ENCODE data around the gene SEL1L3.
"Not testable (repeated sequence)": the region's sequence is repeated elsewhere in the genome, so short reads cannot be mapped to it uniquely, and the experiment has no call there.

SEL1L3 gene
- total RNA-seq: 125 to 154 reads per million in 2 experiments

DNA sequence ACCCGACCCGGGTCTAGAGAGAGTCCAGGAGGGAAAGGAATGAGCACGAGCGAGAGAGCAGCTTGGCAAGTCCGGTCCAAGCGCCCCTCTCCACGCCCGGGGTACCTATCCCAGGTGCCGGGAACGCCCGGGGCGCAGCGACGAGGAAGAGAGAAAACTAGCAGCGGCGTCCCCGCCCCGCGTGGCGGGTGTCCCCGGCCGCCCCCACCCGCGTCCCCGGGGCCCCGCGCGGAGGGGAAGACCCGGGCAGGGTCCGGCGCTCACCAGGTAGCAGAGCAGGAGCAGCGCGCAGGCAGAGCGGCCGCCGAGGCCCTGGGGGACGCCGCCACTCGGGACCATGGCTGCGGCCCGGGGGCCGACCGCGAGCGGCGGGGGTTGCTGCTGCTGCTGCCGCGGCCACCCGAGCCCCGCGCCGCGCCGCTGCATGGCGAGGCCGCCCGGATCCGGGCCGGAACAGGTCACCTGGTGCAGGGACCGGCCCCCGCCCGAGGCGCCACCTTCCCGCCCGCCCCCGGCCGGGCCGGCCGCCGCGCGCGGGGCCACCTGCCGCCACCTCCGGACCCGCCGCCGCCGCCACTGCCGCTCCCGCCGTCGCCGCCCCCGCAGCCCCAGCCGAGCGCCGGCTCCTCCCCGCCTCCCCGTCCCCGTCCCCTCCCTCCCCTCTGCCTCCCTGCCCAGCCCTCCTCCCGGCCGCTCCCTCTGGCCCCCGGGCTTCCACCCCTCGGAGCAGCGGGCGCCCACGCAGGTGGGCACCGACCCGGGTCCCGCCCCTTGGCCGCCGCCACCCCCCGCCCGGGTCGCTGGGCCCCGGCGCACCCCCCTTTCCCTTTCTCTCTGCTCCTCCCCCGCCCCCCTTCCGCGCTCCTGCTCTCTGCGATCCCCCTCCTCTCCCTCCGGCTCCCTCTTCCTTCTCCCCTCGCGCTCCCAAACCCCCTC lies at the start of gene SEL1L3:
SEL1L3 (minus strand) TSS at position 578 of the 936 bp plus-strand sequence; CDS start at position 426, 152 bp downstream.
- DNase-seq (ENCODE audit: low read depth): peak; percentile 36

DNA sequence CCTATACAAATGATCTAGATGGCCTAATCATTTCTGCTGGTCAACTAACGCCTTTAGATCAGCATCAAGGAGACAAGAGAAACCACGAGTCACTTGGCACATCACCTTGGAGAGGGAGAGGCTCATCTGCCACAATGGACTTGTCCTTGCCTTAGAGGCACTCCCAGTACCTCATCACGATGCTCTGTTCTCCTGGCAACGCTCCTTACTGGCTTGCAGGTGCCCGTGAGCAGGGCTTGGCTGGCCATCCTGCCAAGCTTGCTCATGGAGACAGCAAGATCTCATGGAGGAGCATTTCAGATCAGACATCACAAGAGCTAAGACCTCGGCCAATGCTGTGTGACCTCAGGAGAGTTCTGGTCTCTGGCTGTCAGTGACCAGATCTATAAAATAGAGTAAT lies 48.6 kb upstream of the SEL1L3 start:
- DNase-seq (ENCODE audit: low read depth): no peak

DNA sequence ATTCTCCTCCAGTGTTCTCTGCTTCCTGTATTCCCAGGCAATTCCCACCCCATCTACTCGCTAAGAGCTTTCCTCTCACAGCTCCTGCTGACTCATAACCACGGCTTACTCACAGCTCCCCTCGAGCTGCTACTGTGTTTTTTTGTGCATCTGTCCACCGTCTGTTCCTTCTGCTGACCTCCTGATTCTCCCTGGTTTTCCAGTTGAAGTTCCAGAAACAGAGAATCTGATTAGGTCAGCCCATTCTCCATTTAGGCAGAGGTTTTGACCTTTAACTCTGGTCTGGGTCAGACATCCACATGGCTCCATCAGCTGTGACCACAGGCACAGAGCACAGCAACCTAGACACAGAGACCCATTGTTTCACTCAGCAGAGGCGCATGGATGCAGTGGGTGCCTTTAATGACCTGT lies 45.7 kb upstream of the SEL1L3 start:
- no peak for DNase-seq (ENCODE audit: low read depth)

DNA sequence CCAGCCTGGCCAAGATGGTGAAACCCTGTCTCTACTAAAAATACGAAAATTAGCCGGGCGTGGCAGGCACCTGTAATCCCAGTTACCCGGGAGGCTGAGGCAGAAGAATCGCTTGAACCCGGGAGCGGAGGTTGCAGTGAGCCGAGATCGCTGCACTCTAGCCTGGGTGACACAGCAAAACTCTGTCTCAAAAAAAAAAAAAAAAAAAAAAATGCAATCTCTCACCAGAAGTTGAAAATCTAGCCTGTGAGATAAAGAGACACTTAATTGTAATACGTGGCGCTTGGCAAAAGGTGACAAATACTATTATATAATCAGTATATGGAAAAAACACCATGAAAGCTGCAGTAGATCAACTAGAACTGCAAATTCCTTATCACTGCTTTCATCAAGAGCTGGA lies 43.3 kb upstream of the SEL1L3 start:
- not testable (repeated sequence) for DNase-seq (ENCODE audit: low read depth)

DNA sequence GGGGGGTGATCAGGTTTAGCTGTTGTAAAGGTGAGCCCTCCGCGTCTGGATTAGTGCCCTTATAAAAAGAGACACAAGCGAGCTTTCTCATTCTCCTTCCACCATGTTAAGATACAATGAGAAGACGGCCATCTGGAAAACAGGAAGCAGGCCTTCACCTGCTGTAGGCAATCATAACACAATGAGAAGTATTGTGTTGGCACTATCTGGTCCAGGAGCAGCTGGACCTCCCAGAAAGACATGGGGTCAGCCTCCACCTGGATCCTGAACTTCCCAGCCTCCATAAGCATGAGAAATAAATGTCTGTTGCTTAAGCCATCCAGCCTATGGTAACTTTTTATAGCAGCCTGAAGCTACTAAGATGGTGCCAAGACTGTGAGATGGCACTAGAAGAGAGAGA lies 42.6 kb upstream of the SEL1L3 start:
- no peak for DNase-seq (ENCODE audit: low read depth)

DNA sequence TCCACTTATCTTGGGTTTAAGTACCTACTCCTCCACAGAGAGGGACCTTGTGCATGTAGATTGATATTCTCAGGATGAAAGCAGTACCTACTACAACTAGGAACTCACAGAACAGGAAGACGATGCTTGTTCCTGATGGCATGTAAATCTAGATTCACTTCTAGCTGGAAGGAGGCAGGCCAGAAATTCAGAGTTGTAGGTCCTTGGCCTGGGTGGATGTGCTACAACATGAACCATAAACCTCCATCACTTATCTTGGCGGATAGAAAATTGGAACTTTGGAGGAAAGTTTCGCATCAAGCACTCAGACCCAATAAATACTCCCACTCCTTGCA lies 41.9 kb upstream of the SEL1L3 start:
- no peak for DNase-seq (ENCODE audit: low read depth)

DNA sequence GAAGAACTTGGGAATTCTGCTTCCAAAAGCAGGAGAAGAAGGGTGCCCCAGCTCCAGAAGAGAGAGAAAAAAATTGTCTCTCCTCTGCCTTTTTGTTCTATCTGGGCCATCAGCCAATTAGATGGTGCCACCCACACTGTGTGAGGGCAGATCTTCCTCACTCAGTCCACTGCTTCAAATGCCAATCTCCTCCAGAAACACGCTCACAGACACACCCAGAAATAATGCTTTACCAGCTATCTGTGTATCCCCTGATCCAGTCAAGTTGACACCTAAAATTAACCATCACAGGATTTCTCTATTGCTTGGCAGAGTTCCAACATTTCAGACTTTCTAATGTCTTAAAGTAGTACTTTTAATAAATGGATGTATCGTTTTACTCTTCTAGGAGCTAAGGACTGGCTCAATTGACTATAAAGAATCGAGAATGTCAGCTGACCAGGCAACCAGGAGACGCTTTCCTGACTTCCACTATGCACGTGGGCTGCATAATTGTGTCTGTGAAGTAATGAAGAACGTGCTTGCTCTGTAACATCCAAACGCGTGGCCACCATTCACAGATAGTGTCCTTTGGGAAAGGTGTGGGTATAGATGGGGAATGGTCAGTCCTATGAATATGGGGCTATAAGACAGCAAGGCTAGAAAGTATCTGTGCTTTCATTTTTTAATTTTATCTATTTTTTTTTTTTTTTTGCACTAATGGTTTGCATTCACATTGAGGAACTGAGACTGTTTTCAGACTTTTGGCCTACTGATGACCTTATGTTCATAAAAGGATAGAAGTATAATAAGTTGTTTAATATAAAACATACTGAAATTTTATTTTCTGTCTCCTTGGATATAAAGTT lies 41.3 kb upstream of the SEL1L3 start:
- DNase-seq (ENCODE audit: low read depth): no peak

DNA sequence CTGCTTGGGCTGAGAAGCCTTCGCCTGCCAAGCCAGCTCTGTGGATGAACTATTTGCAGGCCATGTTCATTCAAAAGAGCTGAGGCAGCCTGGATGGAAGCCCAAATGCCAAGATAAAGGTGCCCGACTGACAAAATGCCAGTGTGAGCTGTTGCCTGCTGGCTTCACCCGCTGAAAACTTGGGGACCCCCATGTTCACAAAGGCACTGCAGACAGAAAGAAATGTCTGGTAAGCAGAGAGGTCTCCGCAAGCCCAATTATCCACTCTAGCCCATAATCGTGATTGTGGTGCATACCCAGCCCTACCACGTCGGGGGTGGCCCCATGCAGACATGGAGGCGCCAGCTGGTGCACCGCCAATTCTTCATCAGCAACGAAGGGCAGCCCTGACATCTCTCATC lies 38.2 kb upstream of the SEL1L3 start:
- no peak for DNase-seq (ENCODE audit: low read depth)

DNA sequence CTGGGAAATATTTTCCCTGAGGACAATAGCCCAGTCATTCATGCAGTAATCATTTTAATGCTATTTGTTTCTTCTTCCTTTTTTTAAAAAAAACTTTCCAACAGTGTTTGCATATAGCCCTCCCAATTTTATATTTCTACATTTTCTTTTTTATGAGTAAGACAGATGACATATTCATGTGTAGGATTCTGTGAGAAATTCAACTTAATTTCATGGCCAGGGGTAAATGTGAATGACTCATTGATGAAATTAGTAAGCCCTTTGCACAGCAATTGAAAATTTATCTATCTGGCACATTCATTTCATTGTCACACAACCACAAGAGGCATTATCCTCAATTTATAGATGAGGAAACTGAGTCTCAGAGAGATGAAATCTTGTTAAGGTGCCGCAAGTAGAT lies 37.5 kb upstream of the SEL1L3 start:
- DNase-seq (ENCODE audit: low read depth): no peak

DNA sequence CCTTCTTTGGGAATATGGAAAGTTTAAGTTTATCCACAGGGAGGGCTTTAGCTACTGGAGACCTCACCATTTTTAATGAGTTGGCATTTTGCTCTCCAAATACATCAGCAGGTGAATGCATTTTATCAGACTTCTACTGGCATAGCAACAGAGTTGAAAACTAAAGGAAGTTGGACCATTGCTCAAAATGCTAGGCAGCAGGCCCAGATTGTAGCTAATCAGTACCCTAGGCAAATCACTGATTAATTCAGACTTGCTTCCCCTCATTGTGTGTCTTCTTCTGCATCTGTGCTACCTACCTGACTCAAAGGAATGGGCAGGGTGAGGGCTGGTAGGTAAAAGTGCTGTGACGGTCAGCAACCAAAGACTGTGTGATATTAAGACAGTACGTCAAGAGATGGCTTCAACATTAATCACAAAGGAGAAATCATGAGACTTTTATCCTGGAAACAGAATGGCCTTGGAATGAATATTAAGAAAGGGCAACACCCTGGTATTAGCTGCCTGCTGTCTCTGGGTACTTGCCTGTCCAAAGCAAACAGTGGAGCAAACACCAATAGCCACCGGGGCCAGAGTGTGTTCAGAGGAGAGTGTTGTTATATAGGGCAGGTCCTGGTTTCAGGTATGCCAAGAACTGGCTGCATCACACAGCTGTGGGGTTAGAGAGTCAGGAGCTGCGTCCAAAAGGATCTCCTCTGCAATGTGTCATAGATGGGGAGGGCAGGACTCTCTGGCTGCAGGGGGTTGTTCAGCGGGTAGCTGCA lies 34.2 kb upstream of the SEL1L3 start:
- DNase-seq (ENCODE audit: low read depth): no peak

DNA sequence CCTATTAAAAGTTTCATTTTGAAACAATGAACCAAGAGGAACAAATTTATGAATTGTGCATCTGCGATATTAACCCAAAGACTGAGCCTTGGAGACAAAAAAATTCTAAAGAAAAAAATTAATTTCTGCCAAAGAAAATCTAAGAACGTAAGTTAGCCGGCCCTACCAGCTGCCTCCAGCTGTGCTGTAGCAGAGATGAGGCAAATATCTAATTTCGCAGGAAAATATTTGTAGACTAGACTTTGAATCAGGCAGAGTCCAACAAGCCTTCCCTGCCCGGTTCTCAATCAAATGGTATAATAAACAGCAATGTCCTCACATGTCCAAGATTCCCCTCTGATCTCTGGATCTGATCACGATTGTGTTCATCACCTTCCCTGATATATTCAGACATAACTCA lies 30.0 kb upstream of the SEL1L3 start:
- DNase-seq (ENCODE audit: low read depth): no peak

DNA sequence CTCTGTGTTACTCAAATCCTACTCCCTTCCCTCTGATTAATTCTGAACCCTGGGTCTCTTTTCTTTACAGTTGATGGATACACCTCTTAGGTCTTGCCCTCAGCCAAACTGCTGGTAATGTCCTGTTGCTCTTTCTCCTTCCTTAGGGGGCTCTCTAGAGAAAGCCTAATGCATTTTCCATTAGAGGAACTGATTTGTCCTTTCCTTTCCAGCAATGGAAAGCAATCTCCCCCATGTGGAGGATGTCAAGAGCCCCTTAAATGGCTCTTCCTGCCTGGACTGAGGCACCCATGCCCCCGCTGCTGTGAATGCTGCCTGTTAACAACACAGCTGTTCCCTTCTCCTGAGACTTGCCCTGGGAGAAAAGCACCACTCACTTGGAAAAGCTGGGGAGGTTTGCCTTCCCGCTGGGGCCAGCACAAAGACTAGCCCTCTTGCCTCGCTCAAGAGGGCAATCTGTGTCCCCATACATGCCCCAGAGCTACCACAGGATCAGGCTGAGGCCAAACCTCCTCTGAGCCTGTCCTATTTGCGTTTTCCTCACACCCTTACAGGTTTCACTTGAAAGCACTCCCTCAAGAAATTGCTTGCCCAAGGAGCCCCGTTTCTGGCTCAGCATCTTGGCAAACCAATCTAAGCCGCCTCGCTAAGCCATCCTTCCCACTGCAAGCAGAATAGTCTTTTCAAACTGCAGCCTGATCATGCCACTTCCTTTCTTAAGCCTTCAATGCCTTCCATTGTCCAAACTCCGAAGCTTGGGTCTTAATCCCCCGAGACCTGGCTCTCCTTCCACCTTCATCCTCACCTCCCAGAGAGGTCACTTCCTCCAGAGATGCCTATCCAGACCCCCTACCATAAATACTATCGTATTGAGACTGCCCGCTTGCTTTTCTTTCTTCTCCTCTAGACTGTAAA lies 28.0 kb upstream of the SEL1L3 start:
- DNase-seq (ENCODE audit: low read depth): no peak

DNA sequence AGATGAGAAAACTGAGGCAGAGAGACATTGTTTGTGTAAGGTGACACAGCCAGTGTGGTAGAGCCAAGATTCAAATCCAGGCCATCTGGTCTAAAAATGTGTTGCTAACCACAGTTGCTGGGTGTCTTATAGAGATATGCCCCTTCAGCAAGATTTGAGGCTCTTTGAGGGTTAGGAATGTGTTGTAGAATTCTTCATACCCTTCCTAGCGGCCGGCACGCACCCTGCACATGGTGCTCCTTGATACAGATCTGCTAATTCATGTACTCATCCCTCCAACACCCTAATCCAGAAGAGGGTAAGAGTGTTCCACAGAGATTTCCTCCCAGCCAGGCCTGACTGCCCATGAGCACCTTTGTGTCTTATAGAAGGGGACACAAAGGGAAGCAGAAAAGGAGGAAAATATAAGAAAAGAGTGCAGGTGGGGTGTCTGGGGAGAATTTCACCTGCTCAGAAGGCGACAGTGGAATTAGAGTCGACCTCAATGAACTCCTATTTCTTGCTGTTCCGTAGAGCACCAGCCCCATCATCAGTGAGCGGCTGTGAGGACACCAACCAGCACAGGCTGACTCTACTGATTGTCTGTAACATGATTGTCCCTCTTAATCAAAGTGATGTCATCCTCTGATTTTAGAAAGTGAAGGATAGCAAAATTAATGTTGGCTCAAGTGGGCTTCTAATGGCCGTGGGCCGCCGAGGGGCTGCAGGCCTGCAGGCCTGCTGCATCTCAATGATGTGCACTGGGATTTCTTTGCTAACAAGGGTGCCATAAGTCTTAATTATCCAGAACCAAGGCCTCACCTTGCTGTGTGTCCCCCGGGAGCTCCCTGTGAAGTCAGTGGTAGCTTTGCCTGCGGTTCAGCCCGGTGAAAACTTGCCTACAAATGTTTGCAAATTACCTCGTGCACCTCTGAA lies 27.1 kb upstream of the SEL1L3 start:
- no peak for DNase-seq (ENCODE audit: low read depth)

DNA sequence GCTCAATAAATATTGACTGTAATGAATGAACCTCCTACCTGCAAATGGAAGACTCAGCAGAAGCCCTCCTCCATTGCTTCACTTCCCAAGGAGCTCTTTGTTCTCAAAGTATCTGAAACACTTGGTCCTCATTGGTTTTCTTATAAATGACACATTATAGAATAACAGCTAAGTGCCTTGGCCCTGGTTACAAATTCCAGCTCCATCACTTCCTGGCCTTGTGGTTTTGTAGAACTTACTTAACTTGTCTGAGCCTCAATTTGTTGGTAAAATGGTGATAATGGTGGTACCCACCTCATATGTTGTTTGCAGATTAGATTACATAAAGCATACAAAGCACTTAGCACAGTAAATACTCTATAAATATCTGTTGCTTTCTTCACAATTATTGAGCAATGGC lies 26.0 kb upstream of the SEL1L3 start:
- no peak for DNase-seq (ENCODE audit: low read depth)

DNA sequence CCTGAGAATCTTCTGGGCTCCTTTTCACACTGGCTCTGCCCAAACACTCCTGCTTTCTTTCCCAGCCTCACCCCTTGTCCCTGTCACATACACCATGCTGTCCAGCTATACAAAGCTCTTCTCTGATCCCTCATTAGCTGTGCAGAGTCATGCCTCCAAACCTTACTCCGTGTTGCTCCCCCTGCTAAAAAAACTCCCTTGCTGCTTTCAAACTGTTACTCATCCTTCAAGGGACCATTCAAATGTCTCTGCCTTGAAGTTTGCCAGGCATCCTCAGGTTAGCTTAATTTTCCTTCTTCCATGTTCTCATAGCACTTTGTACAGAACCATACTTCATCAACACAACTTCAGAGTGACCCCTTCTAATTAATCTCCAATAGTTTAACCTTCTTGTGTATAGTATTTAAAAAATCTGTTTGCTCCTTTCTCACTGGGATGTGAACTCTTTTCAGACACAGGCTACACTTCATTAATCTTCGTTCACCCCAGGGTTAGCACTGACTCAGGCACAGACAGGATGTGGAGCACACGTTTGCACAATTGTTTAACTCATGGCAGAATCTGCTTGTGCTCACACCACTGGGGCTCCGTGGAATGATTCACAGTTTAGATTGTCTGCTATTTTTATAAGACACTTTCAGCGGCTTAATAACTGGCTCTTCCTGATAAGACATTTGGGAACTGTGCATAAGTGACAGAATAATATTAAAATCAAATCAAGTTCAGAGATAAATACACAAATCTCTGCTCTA lies 21.4 kb upstream of the SEL1L3 start:
- DNase-seq (ENCODE audit: low read depth): no peak

DNA sequence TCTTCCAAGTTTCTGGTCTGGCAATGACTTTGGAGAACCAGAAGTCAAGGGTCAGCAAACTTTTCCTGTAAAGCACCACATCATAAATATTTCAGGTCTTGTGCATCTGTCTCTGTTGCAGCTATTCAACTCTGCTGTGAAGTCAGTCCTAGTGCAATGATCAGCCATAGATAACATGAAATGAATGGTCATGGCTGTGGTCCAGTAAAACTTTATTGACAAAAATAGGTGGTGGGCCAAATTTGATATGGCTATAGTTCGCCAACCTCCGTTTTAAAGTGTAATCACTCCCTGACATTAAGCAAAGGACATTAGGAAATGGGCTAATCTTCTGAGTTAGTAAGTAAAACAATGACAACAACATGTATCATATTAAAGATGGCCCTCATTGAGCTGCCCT lies 20.8 kb upstream of the SEL1L3 start:
- DNase-seq (ENCODE audit: low read depth): no peak

DNA sequence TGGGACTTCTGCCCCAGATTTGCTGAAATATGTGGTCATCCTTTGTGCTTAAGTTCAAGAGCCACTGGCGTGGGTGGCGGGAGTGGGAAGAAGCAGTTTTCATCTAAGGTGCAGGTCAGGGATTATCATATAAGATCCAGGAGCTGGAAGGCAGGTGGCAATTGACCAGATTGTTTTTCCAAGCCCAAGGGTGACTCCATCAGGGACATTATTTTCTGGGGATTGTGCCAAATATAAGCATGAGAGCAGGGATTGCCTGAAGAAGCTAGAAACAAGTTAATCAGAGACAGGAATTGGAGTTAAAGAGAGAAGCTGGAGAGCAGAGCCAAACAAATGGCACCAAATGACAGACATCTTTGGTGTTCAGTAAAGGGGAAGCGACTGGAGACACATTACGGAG lies 19.4 kb upstream of the SEL1L3 start:
- no peak for DNase-seq (ENCODE audit: low read depth)

DNA sequence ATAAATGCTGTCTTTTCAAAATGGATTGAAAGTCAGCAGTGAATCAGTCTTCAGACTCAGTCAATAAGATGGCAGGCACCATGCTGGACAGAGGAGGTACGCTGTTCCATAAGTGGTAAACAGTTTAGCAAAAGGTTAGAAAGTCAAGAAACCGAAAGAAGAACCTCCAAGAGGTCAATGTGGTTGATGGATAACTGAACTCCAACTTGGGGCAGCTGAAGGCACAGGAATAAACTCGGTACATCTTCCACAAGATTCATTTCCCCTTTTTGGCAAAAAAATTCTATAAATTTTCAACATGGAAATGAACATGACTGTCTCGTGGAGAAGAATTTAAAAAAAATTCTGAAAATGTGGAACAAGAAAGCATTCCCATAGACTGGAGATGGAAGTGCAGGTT lies 18.4 kb upstream of the SEL1L3 start:
- no peak for DNase-seq (ENCODE audit: low read depth)

DNA sequence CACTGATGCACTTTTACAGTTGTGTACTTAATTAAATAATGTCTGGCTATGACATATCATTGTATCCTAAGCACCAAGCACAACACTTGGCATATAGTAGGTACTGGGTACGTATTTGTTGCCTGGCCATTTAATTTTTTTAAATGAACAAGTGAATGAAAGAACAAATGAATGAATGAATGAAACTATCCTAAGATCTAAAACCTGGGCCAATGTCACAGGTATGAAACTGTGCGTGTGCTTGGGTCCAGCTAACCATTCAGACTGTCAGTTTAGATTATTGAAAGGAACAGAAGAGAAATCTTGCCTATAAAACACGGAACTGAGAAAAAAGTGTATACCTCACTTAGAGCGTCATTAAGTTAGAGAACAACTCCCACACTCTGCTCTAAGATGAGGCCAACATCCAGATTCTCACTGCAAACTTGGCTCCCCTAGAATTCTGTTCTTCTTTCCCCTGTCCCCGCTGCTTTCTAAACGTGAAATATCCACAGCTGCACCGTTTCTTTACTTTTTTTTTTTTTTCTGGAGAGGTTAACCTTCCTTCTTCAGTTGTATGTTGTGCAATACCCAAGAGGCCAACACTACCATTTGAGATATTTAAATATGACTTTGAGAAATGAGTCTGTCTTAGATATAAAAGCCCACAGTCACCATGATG lies 17.3 kb upstream of the SEL1L3 start:
- DNase-seq (ENCODE audit: low read depth): no peak

Measured in T follicular helper cell (primary cell).